HG02642 (cell line): ENCODE data around the gene PAK1IP1.
"Not testable (repeated sequence)": the region's sequence is repeated elsewhere in the genome, so short reads cannot be mapped to it uniquely, and the experiment has no call there.

Experiments
- ATAC-seq: cut with Tn5 transposase; IDR thresholded peaks from one replicate; pipeline ENCODE4 v1.9.1; 2021; ENCODE audit warnings: mild to moderate bottlenecking; ENCODE audit not compliant: unreplicated experiment, poor library complexity

Gene PAK1IP1

DNA sequence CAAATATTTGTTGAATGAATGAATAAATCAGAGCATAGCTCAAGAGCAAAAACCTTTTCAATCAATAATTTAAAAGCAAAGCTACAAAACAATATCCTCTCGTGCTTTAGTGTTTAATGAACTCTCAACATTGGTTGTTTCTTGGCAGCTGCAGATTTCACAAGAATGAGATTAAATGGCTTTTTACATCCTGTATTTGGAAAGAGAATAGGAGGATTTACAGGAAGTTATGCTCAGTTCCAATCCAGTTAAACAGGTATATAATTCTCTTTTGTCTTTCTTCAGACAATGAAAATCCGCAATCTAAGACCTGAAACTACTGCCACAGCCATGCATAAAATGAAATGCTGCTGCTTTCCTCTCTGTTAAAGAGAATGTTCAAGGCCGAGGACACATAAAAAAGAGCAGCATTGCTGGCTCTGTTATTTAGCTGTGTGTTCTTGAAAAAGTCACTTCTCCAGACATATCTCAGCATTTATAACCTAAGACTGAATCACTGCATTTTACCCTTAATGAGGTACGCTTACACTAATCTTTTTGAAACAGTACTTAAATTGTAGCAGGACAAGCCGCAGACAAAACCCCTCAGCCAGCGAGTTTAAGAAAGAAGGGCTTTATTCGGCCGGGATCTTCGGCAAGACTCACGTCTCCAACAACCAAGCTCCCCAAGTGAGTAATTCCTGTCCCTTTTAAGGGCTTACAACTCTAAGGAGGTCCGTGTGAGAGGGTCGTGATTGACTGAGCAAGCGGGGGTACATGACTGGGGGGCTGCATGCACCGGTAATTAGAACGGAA lies 3.9 kb upstream of the PAK1IP1 start:
- ATAC-seq: no peak

DNA sequence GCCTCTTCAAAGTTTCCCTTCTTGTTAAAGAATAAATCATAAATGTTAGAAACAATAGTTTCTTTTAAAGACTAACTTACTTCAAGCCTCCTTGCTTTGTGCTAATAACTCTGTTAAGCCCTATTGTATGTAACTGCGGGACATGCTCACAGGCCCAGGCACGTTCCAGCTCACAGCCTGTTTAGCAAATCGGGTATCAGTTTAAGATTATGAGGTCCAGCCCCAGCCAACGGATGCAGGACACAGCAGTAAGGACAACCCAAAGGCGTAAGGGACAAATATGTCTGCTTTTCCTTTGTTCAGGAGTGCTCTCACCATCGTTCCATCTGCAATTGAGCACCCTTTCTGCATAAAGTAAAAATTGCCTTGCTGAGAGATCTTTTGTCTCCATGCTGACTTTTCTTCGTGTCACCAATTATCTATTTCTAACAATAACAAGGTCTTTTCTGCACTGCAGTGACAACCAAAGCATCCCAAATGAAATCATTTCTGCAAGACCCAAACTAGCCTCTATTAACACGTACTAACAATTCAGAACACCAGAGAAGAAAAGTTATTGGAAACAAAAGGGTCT lies 1.7 kb upstream of the PAK1IP1 start:
- ATAC-seq: no peak

DNA sequence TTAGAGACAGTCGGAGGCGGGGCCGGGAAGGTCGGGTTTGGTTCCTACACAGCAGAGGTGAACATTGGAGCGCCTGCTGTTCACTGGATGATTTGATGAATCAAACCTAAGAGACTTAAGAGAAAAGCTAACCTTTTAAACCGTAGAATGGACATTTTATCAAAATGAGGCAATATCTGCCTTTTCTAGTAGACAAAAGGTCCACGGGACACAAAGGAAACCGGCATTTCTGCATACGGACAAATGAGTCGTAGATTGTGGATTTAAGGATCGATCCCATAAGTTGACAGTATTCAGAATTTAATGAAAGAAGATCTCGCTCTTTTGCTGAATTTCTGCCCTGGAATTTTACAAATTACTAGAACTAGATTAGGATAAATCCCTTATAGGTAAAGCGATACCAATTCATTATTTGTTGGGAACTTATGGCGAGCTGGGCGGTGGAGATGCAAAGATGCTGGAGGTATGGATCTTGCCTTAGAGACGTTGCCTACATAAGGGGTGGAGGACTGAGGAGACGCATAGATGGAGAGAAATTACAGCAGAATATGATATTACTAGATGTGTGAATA lies 400 bp downstream of the PAK1IP1 start:
- no peak for ATAC-seq

DNA sequence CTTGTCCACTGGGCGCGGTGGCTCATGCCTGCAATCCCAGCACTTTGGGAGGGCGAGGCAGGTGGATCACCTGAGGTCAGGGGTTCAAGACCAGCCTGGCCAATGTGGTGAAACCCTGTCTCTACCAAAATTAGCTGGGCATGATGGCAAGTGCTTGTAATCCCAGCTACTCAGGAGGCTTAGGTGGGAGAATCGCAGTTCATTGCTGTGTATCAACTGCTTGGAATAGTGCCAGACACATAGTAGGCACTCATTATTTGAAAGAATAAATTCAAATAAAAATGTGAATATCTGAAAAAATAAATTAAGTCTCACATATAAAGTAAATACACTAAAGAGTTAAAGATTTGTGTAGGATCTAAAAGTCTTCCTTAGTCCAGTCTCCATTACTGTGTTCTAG lies 1.9 kb downstream of the PAK1IP1 start:
- ATAC-seq: no peak

DNA sequence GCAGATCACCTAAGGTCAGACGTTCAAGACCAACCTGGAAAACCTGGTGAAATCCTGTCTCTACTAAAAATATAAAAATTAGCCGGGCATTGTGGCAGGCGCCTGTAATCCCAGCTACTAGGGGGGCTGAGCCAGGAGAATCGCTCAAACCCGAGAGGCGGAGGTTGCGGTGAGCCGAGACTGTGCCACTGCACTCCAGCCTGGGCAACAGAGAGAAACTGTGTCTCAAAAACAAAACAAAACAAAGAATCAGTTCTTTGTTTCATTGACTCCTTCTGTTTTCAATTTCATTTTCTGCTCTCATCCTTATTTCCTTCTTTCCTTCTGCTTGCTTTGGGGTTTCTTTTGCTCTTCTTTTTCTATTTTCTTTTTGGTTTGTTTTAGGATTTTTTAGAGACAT lies 19.2 kb downstream of the PAK1IP1 start:
- ATAC-seq: no peak

DNA sequence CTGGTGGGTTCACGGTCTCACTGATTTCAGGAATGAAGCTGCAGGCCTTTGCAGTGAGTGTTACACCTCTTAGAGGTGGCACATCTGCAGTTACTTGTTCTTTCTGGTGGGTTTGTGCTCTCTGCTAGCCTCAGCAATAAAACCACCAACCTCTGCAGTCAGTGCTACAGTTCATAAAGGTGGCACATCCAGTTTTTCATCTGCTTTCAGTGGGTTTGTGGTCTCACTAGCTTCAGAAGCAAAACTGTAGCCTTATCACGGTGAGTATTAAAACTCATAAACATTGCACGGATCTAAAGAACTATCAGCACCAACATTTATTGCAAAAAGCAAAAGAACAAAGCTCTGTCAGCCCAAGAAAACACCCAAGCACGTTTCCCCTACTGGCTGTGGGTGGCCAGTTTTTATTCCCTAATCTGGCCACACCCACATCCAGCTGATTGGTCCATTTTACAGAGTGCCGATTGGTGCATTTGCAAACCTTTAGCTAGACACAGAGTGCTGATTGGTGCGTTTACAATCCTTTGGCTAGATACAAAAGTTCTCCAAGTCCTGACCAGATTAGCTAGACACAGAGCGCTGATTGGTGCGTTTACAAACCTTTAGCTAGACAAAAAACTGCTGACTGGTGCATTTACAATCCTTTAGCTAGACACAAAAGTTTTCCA lies 24.7 kb downstream of the PAK1IP1 start:
- no peak for ATAC-seq

DNA sequence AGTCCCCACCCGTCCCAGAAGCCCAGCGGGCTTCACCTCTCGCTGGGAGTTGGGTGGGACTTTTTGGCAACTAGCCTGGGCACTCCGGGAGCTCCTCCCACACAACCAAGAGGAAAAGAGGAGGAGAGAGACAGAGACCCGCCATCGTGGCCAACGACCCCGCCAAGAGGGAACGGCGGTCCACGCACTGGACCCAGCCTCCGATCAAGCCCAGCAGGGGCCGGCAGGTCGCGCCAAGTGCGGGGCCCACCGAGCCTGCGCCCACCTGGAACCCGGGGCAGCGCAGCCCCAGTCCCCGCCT lies 25.1 kb downstream of the PAK1IP1 start:
- ATAC-seq: no peak

DNA sequence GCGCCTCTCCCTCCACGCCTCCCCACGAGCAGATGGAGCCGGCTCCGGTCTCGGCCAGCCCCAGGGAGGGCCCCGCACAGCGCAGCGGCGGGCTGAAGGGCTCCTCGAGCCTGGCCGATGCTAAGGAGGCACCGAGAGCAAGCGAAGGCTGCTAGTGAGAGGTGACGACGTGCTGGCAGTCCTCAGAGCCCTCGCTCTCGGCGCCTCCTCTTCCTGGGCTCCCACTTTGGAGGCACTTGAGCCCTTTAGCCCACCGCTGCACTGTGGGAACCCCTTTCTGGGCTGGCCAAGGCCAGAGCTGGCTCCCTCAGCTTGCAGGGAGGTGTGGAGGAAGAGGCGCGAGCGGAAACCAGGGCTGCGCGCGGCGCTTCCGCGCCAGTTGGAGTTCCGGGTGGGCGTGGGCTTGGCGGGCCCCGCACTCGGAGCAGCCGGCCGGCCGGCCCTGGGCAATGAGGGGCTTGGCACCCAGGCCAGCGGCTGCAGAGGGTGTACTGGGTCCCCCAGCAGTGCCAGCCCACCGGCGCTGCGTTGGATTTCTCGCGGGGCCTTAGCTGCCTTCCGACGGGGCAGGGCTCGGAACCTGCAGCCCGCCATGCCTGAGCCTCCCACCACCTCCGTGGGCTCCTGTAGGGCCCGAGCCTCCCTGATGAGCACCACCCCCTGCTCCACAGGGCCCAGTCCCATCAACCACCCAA lies 25.6 kb downstream of the PAK1IP1 start:
- ATAC-seq: no peak

DNA sequence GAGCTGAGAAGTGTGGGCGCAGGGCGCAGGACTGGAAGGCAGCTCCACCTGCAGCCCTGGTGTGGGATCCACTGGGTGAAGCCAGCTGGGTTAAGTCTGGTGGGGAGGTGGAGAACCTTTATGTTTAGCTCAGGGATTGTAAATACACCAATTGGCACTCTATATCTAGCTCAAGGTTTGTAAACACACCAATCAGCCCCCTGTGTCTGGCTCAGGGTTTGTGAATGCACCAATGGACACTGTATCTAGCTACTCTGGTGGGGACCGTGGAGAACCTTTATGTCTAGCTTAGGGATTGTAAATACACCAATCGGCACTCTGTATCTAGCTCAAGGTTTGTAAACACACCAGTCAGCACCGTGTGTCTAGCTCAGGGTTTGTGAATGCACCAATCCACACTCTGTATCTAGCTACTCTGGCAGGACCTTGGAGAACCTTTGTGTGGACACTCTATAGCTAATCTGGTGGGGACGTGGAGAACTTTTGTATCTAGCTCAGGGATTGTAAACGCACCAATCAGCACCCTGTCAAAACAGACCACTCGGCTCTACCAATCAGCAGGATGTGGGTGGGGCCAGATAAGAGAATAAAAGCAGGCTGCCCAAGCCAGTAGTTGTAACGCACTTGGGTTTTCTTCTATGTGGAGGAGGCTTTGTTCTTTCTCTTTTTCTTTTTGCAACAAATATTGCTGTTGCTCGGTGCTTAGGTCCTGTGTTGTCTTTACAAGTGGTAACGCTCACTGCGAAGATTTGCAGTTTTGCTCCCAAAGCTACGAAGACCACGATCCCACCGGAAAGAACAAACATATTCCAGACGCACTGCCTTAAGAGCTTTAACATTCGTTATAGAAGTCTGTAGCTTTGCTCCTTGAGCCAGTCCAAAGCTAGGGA lies 26.4 kb downstream of the PAK1IP1 start:
- ATAC-seq: not testable (repeated sequence)

DNA sequence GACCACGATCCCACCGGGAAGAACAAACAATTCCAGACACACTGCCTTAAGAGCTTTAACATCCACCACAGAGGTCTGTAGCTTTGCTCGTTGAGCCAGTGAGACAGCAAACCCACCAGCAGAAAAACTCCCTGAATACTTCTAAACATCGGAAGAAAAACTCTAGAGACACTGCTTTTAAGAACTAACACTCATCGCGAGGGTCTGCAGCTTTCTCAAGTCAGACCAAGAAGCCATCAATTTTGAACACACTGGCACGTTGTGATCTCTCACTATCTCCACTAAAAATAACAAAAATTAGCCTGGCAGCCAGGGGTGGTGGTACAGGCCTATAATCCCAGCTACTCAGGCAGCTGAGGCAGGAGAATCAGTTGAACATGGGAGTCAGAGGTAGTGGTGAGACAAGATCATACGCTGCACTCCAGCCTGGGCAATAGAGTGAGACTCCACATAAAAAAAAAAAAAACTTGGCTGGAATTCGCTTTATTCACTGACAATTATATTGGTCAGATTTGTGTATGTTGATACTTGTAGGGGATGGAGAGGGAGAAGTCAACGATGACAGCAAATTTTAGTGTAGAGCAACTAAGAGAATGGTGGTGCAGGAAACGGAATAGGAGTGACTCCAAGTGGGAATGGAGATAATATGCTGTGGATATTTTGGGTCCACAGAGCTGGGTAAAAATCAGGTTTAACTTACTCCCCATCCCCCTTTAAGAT lies 27.2 kb downstream of the PAK1IP1 start:
- no peak for ATAC-seq

DNA sequence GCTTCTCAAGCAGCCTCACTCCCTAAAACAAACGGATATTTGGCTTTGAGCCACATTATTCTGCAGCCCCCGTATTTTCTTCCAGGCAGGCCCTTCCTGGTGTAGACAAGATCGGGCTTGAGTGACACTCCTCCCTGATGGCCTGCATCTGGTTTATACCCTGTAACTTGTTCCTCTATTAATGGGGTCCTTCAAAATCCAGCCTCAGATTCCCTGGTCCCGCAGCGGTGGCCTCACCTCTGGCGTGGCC lies 27.7 kb downstream of the PAK1IP1 start:
- no peak for ATAC-seq

DNA sequence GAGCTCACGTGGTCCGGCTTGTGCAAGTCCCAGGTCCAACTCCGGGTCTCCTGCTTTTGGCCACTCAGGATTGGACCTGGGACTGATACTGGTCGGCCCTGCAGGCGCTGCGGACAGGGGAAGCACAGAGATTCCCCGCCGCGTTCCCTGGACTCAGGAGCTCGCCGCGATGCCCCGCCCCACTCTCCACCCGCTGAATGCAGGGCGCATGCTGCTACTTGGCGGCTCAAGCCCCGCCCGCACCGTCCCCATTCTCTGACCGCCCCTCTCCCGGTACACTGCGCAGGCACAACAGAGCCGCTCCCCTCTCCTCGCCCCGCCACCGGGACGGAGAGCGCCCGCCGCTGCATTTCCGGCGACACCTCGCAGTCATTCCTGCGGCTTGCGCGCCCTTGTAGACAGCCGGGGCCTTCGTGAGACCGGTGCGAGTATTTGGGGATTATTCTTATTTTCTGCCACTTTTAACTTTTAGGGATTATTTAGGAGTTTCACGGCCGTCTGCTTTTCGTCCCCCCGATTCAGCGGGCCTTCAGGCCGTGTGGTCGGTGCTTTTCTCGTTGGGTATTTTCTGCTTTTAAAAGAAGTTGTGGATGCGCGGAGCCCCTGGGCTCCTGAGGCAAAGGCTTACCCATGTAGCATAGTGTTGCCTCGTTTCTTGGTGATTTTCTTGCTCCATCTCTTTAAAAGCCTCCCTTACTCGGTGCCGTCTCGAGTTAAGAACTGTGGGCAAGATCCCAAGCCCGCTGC lies 28.2 kb downstream of the PAK1IP1 start, which contains the start of gene TMEM14C:
Gene TMEM14C, plus strand, starts transcription at position 251 of the 747 bp plus-strand sequence. CDS start 1,544 bp downstream, outside the sequence.
- peak; percentile 98 for ATAC-seq

DNA sequence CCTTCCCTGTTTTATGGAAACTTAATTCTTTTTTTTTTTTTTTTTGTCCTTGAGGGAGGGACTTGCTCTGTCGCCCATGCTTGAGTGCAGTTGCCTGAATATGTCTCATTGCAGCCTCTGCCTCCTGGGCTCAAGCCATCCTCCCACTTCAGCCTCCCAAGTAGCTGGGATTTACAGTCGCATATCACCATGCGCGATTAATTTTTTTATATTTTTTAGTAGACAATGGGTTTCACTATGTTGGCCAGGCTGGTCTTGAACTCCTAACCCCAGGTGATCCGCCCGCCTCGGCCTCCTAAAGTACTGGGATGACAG lies 28.8 kb downstream of the PAK1IP1 start:
- ATAC-seq: no peak

DNA sequence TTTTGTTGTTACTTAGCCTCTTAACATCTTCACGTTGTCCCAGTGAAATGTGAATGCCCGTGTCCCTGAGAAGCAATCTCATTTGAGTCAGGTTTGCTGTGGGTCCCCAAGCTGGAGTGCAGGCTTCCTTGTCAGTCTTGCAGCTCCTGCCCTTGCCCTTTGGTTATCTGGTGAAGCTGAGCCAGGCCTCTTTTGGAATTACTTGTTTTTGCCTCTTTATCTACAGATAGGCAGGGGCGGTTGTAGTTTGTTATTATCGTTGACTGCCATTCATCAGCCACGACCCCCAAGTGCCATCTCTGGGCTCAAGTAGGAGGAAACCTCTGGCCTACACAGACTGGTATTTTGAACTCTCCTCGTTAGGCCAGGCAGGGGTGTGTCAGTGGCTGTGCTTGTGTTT lies 30.3 kb downstream of the PAK1IP1 start:
- ATAC-seq: no peak

DNA sequence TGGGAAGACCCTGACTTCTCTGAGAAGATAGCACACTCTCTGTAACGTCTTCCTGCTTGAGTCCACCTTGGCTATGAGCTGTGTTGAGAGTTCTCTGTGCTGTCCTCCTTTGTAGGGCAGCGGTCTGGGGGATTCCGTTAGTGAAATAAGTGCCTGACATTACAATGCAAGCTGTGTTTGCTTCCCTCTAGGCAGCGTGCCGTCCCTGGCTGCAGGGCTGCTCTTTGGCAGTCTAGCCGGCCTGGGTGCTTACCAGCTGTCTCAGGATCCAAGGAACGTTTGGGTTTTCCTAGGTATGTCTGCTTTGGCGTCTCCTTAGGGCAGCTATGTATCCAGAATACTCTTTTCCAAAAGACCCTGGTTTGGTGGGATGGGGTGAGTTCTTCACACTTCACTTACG lies 30.9 kb downstream of the PAK1IP1 start:
- no peak for ATAC-seq

DNA sequence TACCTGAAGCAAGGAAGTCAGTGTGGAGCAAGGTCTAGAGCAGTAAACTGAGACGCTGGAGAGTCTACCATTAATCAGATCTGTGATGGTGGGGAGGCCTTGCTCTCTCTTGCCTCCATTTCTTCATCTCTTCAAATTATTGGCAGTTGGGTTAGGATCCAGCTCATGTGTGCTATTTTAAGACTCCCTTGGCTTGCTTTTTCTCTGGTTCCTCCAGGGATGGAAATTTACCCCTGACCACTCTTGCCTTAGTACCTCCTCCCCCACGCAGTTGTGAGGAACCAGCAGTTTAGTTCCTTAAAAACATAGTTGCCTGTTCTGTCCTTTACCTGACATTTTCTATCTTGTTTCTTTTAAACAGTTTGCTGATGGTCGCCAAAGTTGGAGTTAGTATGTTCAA lies 35.5 kb downstream of the PAK1IP1 start:
- ATAC-seq: no peak

DNA sequence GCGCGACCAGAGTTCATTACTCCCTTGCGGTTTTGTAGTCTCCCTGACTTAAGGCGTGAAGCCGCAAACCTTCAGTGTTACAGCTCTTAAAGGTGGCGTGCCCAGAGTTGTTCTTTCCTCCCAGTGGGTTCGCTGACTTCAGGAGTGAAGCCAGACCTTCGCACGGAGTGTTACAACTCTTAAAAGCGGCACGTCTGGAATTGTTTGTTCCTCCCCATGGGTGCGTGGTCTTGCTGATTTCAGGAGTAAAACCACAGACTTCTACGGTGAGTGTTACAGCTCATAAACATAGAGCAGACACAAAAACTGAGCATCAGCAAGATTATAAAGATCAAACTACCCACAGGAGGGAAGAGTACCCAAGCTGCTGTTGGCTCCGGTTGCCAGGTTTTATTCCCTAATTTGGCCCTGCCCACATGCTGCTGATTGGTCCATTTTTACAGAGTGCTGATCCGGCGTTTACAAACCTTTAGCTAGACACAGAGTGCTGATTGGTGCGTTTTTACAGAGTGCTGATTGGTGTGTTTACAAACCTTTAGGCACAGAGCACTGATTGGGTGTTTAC lies 38.5 kb downstream of the PAK1IP1 start:
- ATAC-seq: no peak

DNA sequence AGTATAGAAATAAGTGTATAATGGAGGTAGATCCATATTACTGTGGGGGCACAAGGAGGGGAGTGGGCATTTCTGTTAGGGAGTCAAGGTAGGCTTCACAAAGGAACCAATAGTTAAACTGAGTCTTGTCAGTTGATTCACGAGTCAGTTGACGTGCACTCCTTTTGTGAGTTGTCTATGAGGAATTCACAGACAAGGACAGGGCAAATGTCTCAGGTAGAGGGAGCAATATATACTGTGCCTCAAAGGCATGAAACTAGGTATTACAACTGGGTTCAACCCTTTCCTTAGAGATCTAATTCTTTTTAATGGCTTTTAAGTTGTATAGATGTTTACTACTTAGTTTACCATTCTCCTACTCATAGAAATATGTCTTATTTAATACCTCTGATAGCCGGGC lies 39.1 kb downstream of the PAK1IP1 start:
- no peak for ATAC-seq

DNA sequence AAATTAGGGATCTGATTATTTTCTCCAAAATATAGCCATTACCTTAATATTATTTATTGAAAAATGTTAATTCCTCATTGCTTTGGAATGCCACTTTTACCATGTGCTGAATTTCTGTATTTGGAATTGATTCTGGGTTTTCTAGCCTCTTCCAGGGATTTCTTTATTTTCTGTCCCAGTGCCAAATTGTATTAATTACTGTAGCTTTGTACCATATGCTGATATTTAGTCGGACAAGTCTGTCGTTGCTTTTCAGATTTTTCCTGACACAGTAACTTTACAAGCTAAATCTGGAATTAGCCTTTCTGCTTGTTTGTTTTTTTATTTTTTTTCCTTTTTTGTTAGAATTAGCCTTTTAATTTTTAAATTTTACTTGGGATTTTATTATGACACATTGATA lies 42.0 kb downstream of the PAK1IP1 start:
- no peak for ATAC-seq
